Left ventricle myocardium inferior (tissue), 1 donor: ENCODE measurements around the gene BMP7. TPM values are rescaled to one million over a fixed set of nuclear protein-coding genes. Genes with fewer than 3 reads are reported as not detected.

Experiments used
- DNase-seq: peaks from one replicate; pipeline ENCODE4 v3.0.0-alpha.2; 2020
- H3K27ac ChIP-seq: fragments of 200-600 bp; replicated peaks from 2 replicates; pipeline ENCODE4 v1.8.0; 2021
- H3K27me3 ChIP-seq: fragments of 200-600 bp; 2 replicates; pipeline ENCODE4 v1.8.0; 2021; ENCODE audit warnings: low read depth
- H3K36me3 ChIP-seq: fragments of 200-600 bp; 2 replicates; pipeline ENCODE4 v1.8.0; 2021
- H3K4me1 ChIP-seq: fragments of 200-600 bp; 2 replicates; pipeline ENCODE4 v1.8.0; 2021
- H3K4me3 ChIP-seq: fragments of 200-600 bp; 2 replicates; pipeline ENCODE4 v1.8.0; 2021; ENCODE audit warnings: mild to moderate bottlenecking, moderate library complexity
- H3K9me3 ChIP-seq: fragments of 200-600 bp; replicated peaks from 2 replicates; pipeline ENCODE4 v1.8.0; 2021
- CTCF ChIP-seq: fragments of 200-600 bp; IDR thresholded peaks from 2 replicates; pipeline ENCODE4 v1.8.0; 2021; ENCODE audit warnings: antibody characterized with exemption, mild to moderate bottlenecking, borderline replicate concordance
- intact Hi-C: fragments of 100-400 bp; cut with micrococcal nuclease; formaldehyde crosslinking; loops from one replicate; pipeline ENCODE4 v1.11.0; 2022
- total RNA-seq: library from RNA; stranded (reverse); fragmentation: NEBNext Ultra II Directional; extraction: Animal tissue kit (Norgen Biotek cat#: 25700); gene quantifications from one replicate; pipeline ENCODE4 v1.2.1, GENCODE V29; 2021
- donor health status: DM: no; HTN: yes; CAD: no; lungs with severe emphysema.

Gene BMP7
- total RNA-seq, 1 donor from 2014 or later, result 19.9 TPM

GRCh38 chr20:57210911-57211280 lies 55.5 kb downstream of the BMP7 start:
- DNase-seq, result no peak
- Histone ChIP-seq H3K4me3 (no peak overlapping the region), H3K27me3 (no peaks in the 10 kb centered on the region), H3K27ac (no peak overlapping the region), H3K4me1 (peaks cover 12% of the 10 kb centered on the region), H3K9me3 (peaks cover 7% of the 10 kb centered on the region), H3K36me3 (no peaks in the 10 kb centered on the region)
- intact Hi-C loops, result no loop called here
- no peak for TF ChIP-seq CTCF

- H3K9me3 ChIP-seq, result peaks cover 7% of the 10 kb centered on the region
- no peak overlapping the region for H3K4me3 ChIP-seq
- no peaks in the 10 kb centered on the region for H3K27me3 ChIP-seq
- intact Hi-C loops, result no loop called here
- no peak for DNase-seq
- H3K36me3 ChIP-seq, result no peaks in the 10 kb centered on the region
- H3K27ac ChIP-seq, result no peak overlapping the region
- no peak for TF ChIP-seq CTCF
- peaks cover 12% of the 10 kb centered on the region for H3K4me1 ChIP-seq
Observed at GRCh38 chr20:57210054-57210910, 56.2 kb downstream of the BMP7 start.

- peaks cover 12% of the 10 kb centered on the region for H3K4me1 ChIP-seq
- H3K9me3 ChIP-seq, result peaks cover 7% of the 10 kb centered on the region
- no peaks in the 10 kb centered on the region for H3K27me3 ChIP-seq
- intact Hi-C loops, result no loop called here
- TF ChIP-seq CTCF, result no peak
- DNase-seq, result no peak
- H3K4me3 ChIP-seq, result no peak overlapping the region
- no peaks in the 10 kb centered on the region for H3K36me3 ChIP-seq
- H3K27ac ChIP-seq, result no peak overlapping the region
Observed at GRCh38 chr20:57209413-57209812, 57.0 kb downstream of the BMP7 start.

- Histone ChIP-seq H3K4me1 (peaks cover 12% of the 10 kb centered on the region), H3K27me3 (no peaks in the 10 kb centered on the region), H3K4me3 (no peak overlapping the region), H3K36me3 (no peaks in the 10 kb centered on the region), H3K9me3 (peaks cover 7% of the 10 kb centered on the region), H3K27ac (no peak overlapping the region)
- no peak for TF ChIP-seq CTCF
- DNase-seq, result no peak
- intact Hi-C loops, result no loop called here
Observed at GRCh38 chr20:57208198-57208597, 58.2 kb downstream of the BMP7 start.

- Histone ChIP-seq H3K27ac (no peak overlapping the region), H3K4me1 (peaks cover 6% of the 10 kb centered on the region), H3K27me3 (no peaks in the 10 kb centered on the region), H3K9me3 (peaks cover 7% of the 10 kb centered on the region), H3K4me3 (no peak overlapping the region), H3K36me3 (no peaks in the 10 kb centered on the region)
- intact Hi-C loops, result no loop called here
- TF ChIP-seq CTCF, result no peak
- DNase-seq, result no peak
Observed at GRCh38 chr20:57207251-57207650, 59.2 kb downstream of the BMP7 start.
